Activated T-cell treated with anti-CD3 and anti-CD28 coated beads, Interleukin-2, amount 50 U/mL, for 24 hours (primary cell): Measurements from ENCODE around the gene HOXC5.

Source experiments
- DNase-seq: peaks from one replicate; pipeline ENCODE4 v3.0.0-alpha.2; 2020
- H3K27ac Mint-ChIP-seq: 2 replicates; pipeline ENCODE4 v1.8.0; 2020; ENCODE audit warnings: mild to moderate bottlenecking, mixed read lengths
- H3K27me3 Mint-ChIP-seq: 2 replicates; pipeline ENCODE4 v1.8.0; 2020; ENCODE audit warnings: mixed read lengths
- H3K36me3 Mint-ChIP-seq: 2 replicates; pipeline ENCODE4 v1.8.0; 2020; ENCODE audit warnings: low read depth, mixed read lengths
- H3K4me1 Mint-ChIP-seq: 2 replicates; pipeline ENCODE4 v1.8.0; 2020; ENCODE audit warnings: low read depth, mixed read lengths
- H3K4me3 Mint-ChIP-seq: 2 replicates; pipeline ENCODE4 v1.8.0; 2020; ENCODE audit warnings: mild to moderate bottlenecking, moderate library complexity, mixed read lengths
- H3K9me3 Mint-ChIP-seq: 2 replicates; pipeline ENCODE4 v1.8.0; 2020; ENCODE audit warnings: mixed read lengths

The HOXC5 gene

GRCh38 chr12:54018468-54018984, 14.3 kb upstream of the HOXC5 start:
- Mint-ChIP-seq H3K27ac (no peak overlapping the region), H3K27me3 (peaks cover 93% of the 10 kb centered on the region), H3K9me3 (no peaks in the 10 kb centered on the region), H3K4me1 (peaks cover 19% of the 10 kb centered on the region), H3K36me3 (no peaks in the 10 kb centered on the region), H3K4me3 (peak overlapping the region; percentile 74)
- DNase-seq = no peak

GRCh38 chr12:54019091-54019811, 13.6 kb upstream of the HOXC5 start:
- DNase-seq = no peak

GRCh38 chr12:54019924-54020590, 12.8 kb upstream of the HOXC5 start:
- Mint-ChIP-seq H3K9me3 (no peaks in the 10 kb centered on the region), H3K27me3 (peaks cover 92% of the 10 kb centered on the region), H3K36me3 (no peaks in the 10 kb centered on the region), H3K4me3 (no peak overlapping the region), H3K4me1 (peaks cover 12% of the 10 kb centered on the region), H3K27ac (no peak overlapping the region)
- no peak for DNase-seq

More at GRCh38 chr12:54019091-54019811, 13.6 kb upstream of the HOXC5 start:
- H3K4me1 Mint-ChIP-seq = peaks cover 19% of the 10 kb centered on the region
- no peak overlapping the region for H3K4me3 Mint-ChIP-seq
- no peaks in the 10 kb centered on the region for H3K9me3 Mint-ChIP-seq
- H3K27me3 Mint-ChIP-seq = peaks cover 93% of the 10 kb centered on the region
- H3K27ac Mint-ChIP-seq = no peak overlapping the region
- no peaks in the 10 kb centered on the region for H3K36me3 Mint-ChIP-seq

- peaks cover 11% of the 10 kb centered on the region for H3K4me1 Mint-ChIP-seq
- no peak for DNase-seq
- H3K27ac Mint-ChIP-seq = no peak overlapping the region
- peaks cover 91% of the 10 kb centered on the region for H3K27me3 Mint-ChIP-seq
- no peaks in the 10 kb centered on the region for H3K36me3 Mint-ChIP-seq
- no peak overlapping the region for H3K4me3 Mint-ChIP-seq
- H3K9me3 Mint-ChIP-seq = no peaks in the 10 kb centered on the region
These were observed 12.1 kb upstream of the HOXC5 start for GRCh38 chr12:54020591-54021405.

- Mint-ChIP-seq H3K36me3 (no peaks in the 10 kb centered on the region), H3K4me1 (peaks cover 11% of the 10 kb centered on the region), H3K27ac (no peak overlapping the region), H3K4me3 (no peak overlapping the region), H3K9me3 (no peaks in the 10 kb centered on the region), H3K27me3 (peaks cover 90% of the 10 kb centered on the region)
- no peak for DNase-seq
These were observed 11.3 kb upstream of the HOXC5 start for GRCh38 chr12:54021432-54022013.

GRCh38 chr12:54022960-54023884, 9.6 kb upstream of the HOXC5 start:
- Mint-ChIP-seq H3K27ac (no peak overlapping the region), H3K4me3 (no peak overlapping the region), H3K9me3 (no peaks in the 10 kb centered on the region), H3K36me3 (no peaks in the 10 kb centered on the region), H3K27me3 (peaks cover 93% of the 10 kb centered on the region), H3K4me1 (peaks cover 9% of the 10 kb centered on the region)
- no peak for DNase-seq

GRCh38 chr12:54024127-54024526, 8.7 kb upstream of the HOXC5 start:
- no peaks in the 10 kb centered on the region for H3K36me3 Mint-ChIP-seq
- DNase-seq = no peak
- H3K9me3 Mint-ChIP-seq = no peaks in the 10 kb centered on the region
- no peak overlapping the region for H3K27ac Mint-ChIP-seq
- H3K27me3 Mint-ChIP-seq = peaks cover 96% of the 10 kb centered on the region
- H3K4me3 Mint-ChIP-seq = no peak overlapping the region
- H3K4me1 Mint-ChIP-seq = peaks cover 10% of the 10 kb centered on the region

GRCh38 chr12:54024581-54025305, 8.1 kb upstream of the HOXC5 start:
- no peak overlapping the region for H3K4me3 Mint-ChIP-seq
- H3K4me1 Mint-ChIP-seq = peaks cover 15% of the 10 kb centered on the region
- H3K27ac Mint-ChIP-seq = no peak overlapping the region
- H3K36me3 Mint-ChIP-seq = no peaks in the 10 kb centered on the region
- H3K27me3 Mint-ChIP-seq = peaks cover 96% of the 10 kb centered on the region
- DNase-seq = no peak
- H3K9me3 Mint-ChIP-seq = no peaks in the 10 kb centered on the region

GRCh38 chr12:54025499-54026405, 7.1 kb upstream of the HOXC5 start:
- no peaks in the 10 kb centered on the region for H3K9me3 Mint-ChIP-seq
- no peak for DNase-seq
- H3K27ac Mint-ChIP-seq = no peak overlapping the region
- peaks cover 93% of the 10 kb centered on the region for H3K27me3 Mint-ChIP-seq
- no peaks in the 10 kb centered on the region for H3K36me3 Mint-ChIP-seq
- H3K4me3 Mint-ChIP-seq = no peak overlapping the region
- H3K4me1 Mint-ChIP-seq = peaks cover 18% of the 10 kb centered on the region

GRCh38 chr12:54026640-54027441, 6.0 kb upstream of the HOXC5 start:
- Mint-ChIP-seq H3K36me3 (no peaks in the 10 kb centered on the region), H3K27me3 (peaks cover 93% of the 10 kb centered on the region), H3K27ac (no peak overlapping the region), H3K4me3 (no peak overlapping the region), H3K4me1 (peaks cover 18% of the 10 kb centered on the region), H3K9me3 (no peaks in the 10 kb centered on the region)
- DNase-seq = no peak

- Mint-ChIP-seq H3K36me3 (no peaks in the 10 kb centered on the region), H3K27ac (no peak overlapping the region), H3K4me3 (no peak overlapping the region), H3K4me1 (peaks cover 18% of the 10 kb centered on the region), H3K9me3 (no peaks in the 10 kb centered on the region), H3K27me3 (peaks cover 93% of the 10 kb centered on the region)
- no peak for DNase-seq
These were observed 5.4 kb upstream of the HOXC5 start for GRCh38 chr12:54027442-54027786.
